ENCODE measurements around the gene PAPPA2.

The PAPPA2 gene

DNA sequence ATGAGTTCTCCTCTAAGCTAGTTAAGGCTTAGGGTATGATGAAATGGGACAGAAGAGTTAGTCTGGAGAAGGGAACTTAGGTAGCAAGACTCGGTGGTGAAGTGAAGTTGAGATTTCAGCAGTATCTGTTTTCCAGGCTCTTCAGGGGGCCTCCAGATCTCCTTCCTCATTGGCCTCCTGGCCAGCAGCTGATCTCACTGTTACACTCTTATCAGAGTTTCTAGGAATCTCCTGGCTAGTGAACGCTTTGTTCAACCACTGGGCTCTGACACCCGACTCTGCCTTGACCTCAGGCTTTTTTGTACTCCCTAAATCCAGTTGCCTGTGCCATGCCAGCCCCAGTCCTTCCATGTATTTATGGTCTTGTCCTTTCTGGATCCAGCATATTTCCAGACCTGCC, 390.5 kb downstream of the PAPPA2 start:
- in situ Hi-C loops (cut with HindIII; ENCODE audit: low pct_ligation_motif_present, low pct_unique_long_range_greater_than_20kb, low sequenced_read_pairs), result no loop called here
- no peak for DNase-seq

DNA sequence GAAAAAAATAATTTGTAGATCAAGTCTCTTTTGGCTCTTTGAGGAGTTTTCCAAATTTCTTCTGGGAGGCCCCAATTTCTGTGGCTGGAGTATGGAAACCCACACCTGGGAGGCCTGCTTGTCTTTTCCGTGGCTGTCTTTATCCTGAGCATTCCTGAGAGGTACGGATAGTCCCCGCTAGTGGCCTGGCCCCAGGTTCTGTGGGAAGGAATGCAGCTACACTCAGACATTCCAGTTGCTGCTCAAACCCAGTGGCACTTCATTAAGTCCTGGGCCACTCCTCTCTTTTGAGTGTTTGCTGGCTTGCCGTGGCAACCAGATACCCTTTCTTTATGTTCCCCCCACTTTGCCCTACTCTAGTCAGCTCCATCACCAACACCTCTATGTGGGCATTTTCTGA, 391.1 kb downstream of the PAPPA2 start:
- in situ Hi-C loops (cut with HindIII; ENCODE audit: low pct_ligation_motif_present, low pct_unique_long_range_greater_than_20kb, low sequenced_read_pairs), result no loop called here

DNA sequence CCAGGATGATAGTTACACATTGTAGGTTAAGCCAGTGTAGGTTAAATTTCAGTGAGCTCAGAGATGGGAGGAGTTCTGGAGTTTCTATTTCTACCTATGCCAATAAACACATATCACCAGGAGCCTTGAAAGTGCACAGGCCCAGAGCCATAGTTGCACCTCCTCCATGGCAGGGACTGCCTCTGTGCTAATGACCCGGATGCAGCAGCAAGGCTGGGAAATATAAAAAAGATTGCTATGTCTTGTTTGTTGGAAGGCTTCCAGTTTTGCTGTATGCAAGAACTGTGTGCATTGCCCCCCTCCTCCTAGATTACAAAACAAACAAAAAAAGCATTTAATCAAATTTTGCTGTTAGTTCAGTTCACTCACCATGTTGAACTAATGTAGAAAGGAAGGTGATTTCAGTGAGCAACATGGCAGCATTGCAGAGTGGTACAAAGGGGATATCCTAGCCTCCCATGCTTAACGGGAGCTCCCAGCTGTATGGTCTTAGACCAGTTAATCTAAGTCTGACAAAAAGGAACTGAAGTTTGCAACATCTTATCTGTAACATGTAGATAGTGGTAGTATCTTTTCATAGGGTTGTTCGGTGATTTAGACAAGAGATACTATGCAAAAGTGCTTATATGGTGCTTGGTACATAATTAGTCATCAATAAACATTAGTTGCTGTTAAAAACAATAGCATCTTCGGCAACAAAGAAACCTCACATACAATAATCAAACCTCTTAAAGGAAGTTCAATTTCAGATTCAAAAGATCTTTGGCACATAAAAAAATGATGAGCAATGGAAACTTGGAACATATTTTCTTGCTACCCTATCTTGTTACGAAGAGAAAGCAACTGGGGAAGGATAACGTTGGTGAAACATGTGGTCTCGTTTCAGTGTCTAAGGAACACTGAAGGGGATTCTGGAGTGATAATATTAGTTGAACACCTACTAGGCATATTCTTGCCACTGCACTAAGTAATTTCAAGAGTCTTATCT, 392.1 kb downstream of the PAPPA2 start:
- in situ Hi-C loops (cut with HindIII; ENCODE audit: low pct_ligation_motif_present, low pct_unique_long_range_greater_than_20kb, low sequenced_read_pairs), result no loop called here
- DNase-seq, result no peak

More for the DNA sequence above, 391.1 kb downstream of the PAPPA2 start:
- DNase-seq, result no peak

DNA sequence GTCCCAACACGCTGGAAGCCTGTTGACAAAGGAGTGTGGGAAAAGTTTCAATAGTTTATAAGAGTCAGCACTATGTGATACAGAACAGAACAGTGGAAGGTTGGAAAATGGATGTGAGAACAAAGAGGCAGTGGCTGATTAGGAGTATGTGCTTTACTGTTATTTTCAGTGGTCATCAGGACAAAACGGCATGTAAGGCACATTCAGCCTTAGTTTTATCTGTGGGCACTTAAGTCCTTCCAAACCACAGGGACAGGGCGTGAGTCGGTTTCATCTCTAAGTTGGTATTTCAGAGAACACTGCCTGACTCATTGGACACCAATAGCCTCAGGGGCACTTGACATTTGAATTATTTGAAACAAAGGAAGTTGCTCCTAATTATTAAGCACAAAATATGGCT, 394.7 kb downstream of the PAPPA2 start:
- DNase-seq, result no peak
- in situ Hi-C loops (cut with HindIII; ENCODE audit: low pct_ligation_motif_present, low pct_unique_long_range_greater_than_20kb, low sequenced_read_pairs), result no loop called here

- in situ Hi-C loops (cut with HindIII; ENCODE audit: low pct_ligation_motif_present, low pct_unique_long_range_greater_than_20kb, low sequenced_read_pairs), result no loop called here
- DNase-seq, result no peak
Measured at GRCh38 chr1:176858433-176858916, 395.5 kb downstream of the PAPPA2 start.

GRCh38 chr1:176863613-176864012, 400.6 kb downstream of the PAPPA2 start:
- in situ Hi-C loops (cut with HindIII; ENCODE audit: low pct_ligation_motif_present, low pct_unique_long_range_greater_than_20kb, low sequenced_read_pairs), result no loop called here
- DNase-seq, result no peak

DNA sequence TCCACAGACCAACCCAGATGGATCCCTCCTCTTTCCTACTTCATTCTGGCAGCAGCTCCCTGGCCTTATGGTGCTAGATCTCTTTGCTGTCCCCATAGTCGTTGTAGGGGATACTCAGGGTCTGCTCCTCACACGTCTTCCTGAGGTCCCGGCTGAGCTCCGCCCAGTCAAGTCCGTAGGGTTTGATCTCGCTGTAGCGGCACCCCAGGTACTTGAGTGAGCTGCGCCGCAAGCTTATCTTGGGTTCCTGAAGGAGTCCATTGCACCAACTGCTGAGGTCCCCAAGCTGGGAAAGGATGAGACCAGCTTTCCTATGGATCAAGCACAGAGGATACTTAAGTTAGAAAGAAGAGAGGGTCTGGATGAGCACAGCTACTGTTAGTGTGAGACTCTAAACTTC, 401.2 kb downstream of the PAPPA2 start:
- no peak for DNase-seq
- in situ Hi-C loops (cut with HindIII; ENCODE audit: low pct_ligation_motif_present, low pct_unique_long_range_greater_than_20kb, low sequenced_read_pairs), result no loop called here

DNA sequence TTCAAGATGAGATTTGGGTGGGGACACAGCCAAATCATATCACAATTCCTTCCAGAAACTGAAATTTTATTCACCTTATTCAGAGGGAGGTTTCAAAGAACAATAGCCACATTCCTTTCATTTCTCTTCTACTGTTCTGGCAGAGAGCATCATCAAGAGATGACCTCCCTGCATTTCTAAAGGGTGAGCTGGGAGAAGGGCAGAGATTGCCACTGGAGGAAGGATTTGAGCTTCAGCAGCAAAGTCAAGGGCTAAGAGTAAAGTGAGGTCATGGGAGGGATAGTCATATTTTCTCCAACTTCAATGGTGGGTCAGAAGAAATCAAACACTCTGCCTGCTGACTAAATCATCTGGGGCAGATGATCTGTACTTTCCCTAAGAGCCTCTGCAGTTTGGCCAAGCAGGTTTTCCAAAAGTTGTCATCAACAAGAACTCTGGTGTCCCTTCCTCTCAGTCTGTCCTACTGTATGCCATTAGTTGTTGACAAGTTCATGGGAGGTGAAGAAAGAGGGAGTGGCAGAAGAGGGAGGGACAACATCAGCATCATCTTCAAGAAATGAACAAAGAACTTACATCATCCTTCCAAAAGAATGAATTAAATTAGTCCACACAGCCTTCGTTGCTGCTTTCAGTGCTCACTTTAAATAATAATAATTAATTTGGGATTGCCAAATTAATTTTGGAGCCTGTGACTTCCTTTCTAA, 403.2 kb downstream of the PAPPA2 start:
- in situ Hi-C loops (cut with HindIII; ENCODE audit: low pct_ligation_motif_present, low pct_unique_long_range_greater_than_20kb, low sequenced_read_pairs), result no loop called here

DNA sequence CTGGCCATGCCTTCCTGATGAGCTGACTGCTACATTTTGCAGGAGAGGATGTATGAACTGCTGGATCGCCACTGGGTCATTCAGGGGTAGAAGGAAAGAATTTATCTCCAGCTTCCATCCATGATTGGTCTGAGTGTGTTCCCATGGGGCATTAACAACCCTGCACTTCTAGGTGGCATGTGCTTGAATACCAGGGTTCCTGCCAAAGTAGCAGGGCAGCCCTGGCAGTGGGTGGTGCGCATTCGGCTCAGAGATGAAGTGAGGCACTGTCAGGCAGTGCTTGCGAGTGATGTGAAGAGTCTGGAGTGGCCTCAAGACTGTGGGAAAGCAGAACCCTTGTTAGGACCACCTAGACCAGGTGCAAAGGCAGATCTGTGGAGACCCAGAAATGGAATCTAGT, 406.6 kb downstream of the PAPPA2 start:
- no peak for DNase-seq
- in situ Hi-C loops (cut with HindIII; ENCODE audit: low pct_ligation_motif_present, low pct_unique_long_range_greater_than_20kb, low sequenced_read_pairs), result no loop called here

More for the DNA sequence above, 403.2 kb downstream of the PAPPA2 start:
- DNase-seq, result no peak

- DNase-seq, result no peak
- in situ Hi-C loops (cut with HindIII; ENCODE audit: low pct_ligation_motif_present, low pct_unique_long_range_greater_than_20kb, low sequenced_read_pairs), result no loop called here
Measured at GRCh38 chr1:176876966-176877515, 414.1 kb downstream of the PAPPA2 start.

DNA sequence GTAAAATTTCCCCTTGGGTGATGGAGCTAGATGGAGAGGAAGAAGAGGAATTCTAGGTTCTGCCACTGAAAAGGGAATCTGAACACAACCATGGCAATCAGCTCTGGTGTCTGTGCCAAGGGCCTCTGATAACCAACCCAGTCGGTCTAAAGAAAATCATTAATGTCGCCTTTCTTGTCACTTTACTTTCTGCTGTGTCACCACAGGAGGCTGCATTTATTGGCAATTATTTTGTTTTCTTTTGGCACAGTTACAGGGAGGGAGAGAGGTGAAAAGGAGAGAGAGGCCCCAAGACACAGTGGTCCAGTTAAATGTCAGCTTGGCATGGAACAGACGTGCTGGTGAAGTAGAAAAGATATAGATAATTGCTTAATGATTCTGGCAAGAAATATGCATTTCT, 414.6 kb downstream of the PAPPA2 start:
- no peak for DNase-seq
- in situ Hi-C loops (cut with HindIII; ENCODE audit: low pct_ligation_motif_present, low pct_unique_long_range_greater_than_20kb, low sequenced_read_pairs), result no loop called here

GRCh38 chr1:176878750-176879536, 416.0 kb downstream of the PAPPA2 start:
- no peak for DNase-seq

DNA sequence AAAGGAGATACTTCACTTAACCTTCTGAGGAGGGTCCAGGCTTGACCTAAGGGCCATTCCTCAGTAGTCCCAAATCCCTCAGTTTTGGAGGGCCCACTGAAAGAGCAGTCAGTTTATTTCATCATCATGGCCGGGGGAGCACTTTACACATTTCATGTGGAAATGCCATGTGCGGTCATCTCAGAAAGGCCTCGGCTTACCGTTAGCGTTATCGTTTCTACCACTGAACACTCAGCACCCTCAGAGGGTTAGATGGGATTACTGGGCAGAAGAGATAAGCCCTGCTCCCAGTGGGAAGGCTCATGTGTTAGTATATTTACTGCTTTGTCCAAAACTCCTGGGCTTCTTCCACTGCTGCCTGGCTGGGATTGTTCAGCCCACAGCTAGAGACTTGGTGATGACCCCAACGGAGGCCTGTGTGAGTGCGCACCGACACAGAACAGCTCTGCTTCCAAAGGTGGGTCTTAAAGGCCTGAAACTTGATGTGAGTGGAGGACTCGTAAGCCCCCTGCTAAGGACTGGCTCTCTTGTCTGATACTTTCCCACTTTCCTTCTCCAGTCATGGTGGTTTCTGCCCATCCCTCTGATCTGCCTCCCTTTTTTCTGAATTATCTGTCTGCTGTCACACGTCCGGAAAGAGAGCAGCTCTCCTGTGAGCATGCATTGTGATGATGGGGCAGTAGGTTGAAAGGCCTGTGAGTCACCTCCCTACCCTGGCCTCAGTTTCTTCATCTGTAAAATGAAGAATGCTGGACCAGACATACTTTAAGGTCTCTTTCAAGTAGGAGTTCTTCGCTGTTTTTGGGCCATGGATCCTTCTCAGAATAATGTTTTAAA, 417.0 kb downstream of the PAPPA2 start:
- DNase-seq, result no peak
- in situ Hi-C loops (cut with HindIII; ENCODE audit: low pct_ligation_motif_present, low pct_unique_long_range_greater_than_20kb, low sequenced_read_pairs), result no loop called here

More at GRCh38 chr1:176878750-176879536, 416.0 kb downstream of the PAPPA2 start:
- in situ Hi-C loops (cut with HindIII; ENCODE audit: low pct_ligation_motif_present, low pct_unique_long_range_greater_than_20kb, low sequenced_read_pairs), result no loop called here

DNA sequence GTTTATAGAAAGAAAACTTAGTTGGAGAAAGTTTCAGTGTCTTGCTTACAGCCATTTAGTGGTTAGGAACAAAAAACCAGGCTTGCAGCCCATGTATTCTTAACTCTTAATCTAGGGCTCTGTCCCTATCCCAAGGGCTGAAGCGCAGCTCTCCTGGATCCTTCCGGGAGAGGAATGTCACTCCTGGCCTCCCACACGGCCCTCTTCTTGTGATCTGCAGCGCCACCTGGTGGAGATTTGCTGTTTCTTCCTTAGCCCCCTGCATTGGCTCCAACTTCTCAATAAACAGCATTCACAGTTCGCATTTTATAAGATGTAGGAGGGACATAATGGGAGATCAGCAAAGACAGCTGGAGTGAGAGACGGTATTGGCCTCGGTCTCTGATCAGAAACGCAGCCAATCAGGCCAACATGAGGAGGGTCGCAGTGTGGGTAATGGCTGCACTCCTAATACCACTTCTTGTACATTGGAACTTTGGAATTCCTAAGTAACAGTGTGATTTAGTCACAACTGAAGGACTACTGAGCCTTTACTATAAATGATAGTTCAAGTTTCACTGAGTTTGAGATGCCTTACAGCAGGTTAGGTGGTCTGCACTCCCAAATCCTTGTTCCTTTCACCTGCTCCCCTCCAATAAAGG, 418.1 kb downstream of the PAPPA2 start:
- peak; percentile 78 for DNase-seq
- in situ Hi-C loops (cut with HindIII; ENCODE audit: low pct_ligation_motif_present, low pct_unique_long_range_greater_than_20kb, low sequenced_read_pairs), result no loop called here

GRCh38 chr1:176884286-176884685, 421.3 kb downstream of the PAPPA2 start:
- in situ Hi-C loops (cut with HindIII; ENCODE audit: low pct_ligation_motif_present, low pct_unique_long_range_greater_than_20kb, low sequenced_read_pairs), result no loop called here
- DNase-seq, result no peak

DNA sequence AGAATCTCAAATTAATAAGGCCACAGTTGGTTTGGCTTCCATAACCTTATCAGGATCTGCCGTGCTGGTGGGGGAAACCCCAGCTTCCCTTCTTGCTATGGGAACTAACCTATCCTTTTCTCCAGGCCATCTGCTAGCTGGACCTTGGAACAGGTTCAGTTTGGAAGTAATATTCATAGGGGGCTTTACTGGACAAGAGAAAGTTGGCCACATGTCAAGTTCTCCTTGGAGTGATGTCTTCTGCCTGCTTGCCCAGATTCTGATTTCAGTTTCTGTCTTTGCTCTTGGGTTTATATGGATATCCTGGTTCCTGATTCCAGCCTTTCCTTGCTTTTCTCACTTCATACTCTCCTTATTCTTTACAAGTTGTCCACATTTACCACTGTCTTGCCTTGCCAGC, 421.9 kb downstream of the PAPPA2 start:
- in situ Hi-C loops (cut with HindIII; ENCODE audit: low pct_ligation_motif_present, low pct_unique_long_range_greater_than_20kb, low sequenced_read_pairs), result no loop called here

GRCh38 chr1:176885341-176885740, 422.4 kb downstream of the PAPPA2 start:
- in situ Hi-C loops (cut with HindIII; ENCODE audit: low pct_ligation_motif_present, low pct_unique_long_range_greater_than_20kb, low sequenced_read_pairs), result no loop called here

More for the DNA sequence above, 421.9 kb downstream of the PAPPA2 start:
- DNase-seq, result no peak

More at GRCh38 chr1:176885341-176885740, 422.4 kb downstream of the PAPPA2 start:
- no peak for DNase-seq
